Mesenchymal stem cell (in vitro differentiated cells and primary cell): ENCODE data around the gene ABCG2.

Experiments used
- DNase-seq: peaks from one replicate; pipeline ENCODE4 v3.0.0-alpha.2; 2013
- H2AFZ ChIP-seq: one replicate; pipeline ENCODE4 v1.6.1; 2013; ENCODE audit warnings: low read depth, mild to moderate bottlenecking, control low read depth, inconsistent platforms, low read length, moderate library complexity
- H2AK5ac ChIP-seq: 2 replicates; pipeline ENCODE4 v1.6.1; 2013; ENCODE audit warnings: low read length, moderate library complexity, mild to moderate bottlenecking, inconsistent platforms; ENCODE audit not compliant: severe bottlenecking
- H2BK120ac ChIP-seq: one replicate; pipeline ENCODE4 v1.6.1; 2013; ENCODE audit warnings: low read depth, mild to moderate bottlenecking, inconsistent platforms, low read length, moderate library complexity
- H2BK12ac ChIP-seq, 2 experiments: one replicate each; pipeline ENCODE4 v1.6.1; 2013; ENCODE audit warnings: inconsistent platforms in 2 of 2, low read length in 2 of 2, mild to moderate bottlenecking in 2 of 2, moderate library complexity in 2 of 2, control low read depth in 1 of 2
- H2BK15ac ChIP-seq: one replicate; pipeline ENCODE4 v1.6.1; 2013; ENCODE audit warnings: mild to moderate bottlenecking, low read depth, inconsistent platforms; ENCODE audit not compliant: poor library complexity, severe bottlenecking
- H2BK5ac ChIP-seq: 2 replicates; pipeline ENCODE4 v1.6.1; 2013; ENCODE audit warnings: low read depth, mild to moderate bottlenecking, low read length, control low read depth, inconsistent platforms; ENCODE audit not compliant: poor library complexity, severe bottlenecking
- H3K14ac ChIP-seq, 2 experiments: one replicate each; pipeline ENCODE4 v1.6.1; 2013; ENCODE audit warnings: inconsistent platforms in 2 of 2, low read length in 2 of 2, control low read depth in 1 of 2, mild to moderate bottlenecking in 1 of 2, moderate library complexity in 1 of 2
- H3K18ac ChIP-seq, 2 experiments: one replicate each; pipeline ENCODE4 v1.6.1; 2013; ENCODE audit warnings: inconsistent platforms in 2 of 2, low read length in 2 of 2, control low read depth in 1 of 2, low read depth in 1 of 2, mild to moderate bottlenecking in 1 of 2
- H3K23ac ChIP-seq, 2 experiments: one replicate each; pipeline ENCODE4 v1.6.1; 2013; ENCODE audit warnings: inconsistent platforms in 2 of 2, low read length in 2 of 2, mild to moderate bottlenecking in 2 of 2, moderate library complexity in 2 of 2, control low read depth in 1 of 2
- H3K27ac ChIP-seq: 2 replicates; pipeline ENCODE4 v1.5.1; 2013; ENCODE audit warnings: mild to moderate bottlenecking, moderate library complexity, low read length, control low read depth, inconsistent platforms; ENCODE audit not compliant: poor library complexity, severe bottlenecking
- H3K27me3 ChIP-seq, 2 experiments: 2 replicates each; pipeline versions ENCODE4 v1.6.1 to v1.7.0; 2013; ENCODE audit warnings: low read length in 2 of 2, mild to moderate bottlenecking in 2 of 2, moderate library complexity in 2 of 2, control low read depth in 1 of 2, inconsistent platforms in 1 of 2; ENCODE audit not compliant: control insufficient read depth in 1 of 2, insufficient read depth in 1 of 2
- H3K36me3 ChIP-seq, 2 experiments: 2 replicates each; pipeline versions ENCODE4 v1.6.1 to v1.7.0; 2013; ENCODE audit warnings: low read length in 2 of 2, control low read depth in 1 of 2, inconsistent platforms in 1 of 2, low read depth in 1 of 2, mild to moderate bottlenecking in 1 of 2; ENCODE audit not compliant: insufficient read depth in 2 of 2, control insufficient read depth in 1 of 2
- H3K4ac ChIP-seq, 2 experiments: one replicate each; pipeline ENCODE4 v1.6.1; 2013; ENCODE audit warnings: inconsistent platforms in 2 of 2, low read length in 2 of 2, mild to moderate bottlenecking in 2 of 2, moderate library complexity in 2 of 2, control low read depth in 1 of 2, low read depth in 1 of 2
- H3K4me1 ChIP-seq: 2 replicates; pipeline ENCODE4 v1.6.1; 2013; ENCODE audit warnings: low read depth, low read length, control low read depth; ENCODE audit not compliant: control insufficient read depth, insufficient read depth
- H3K4me2 ChIP-seq: 2 replicates; pipeline ENCODE4 v1.6.1; 2013; ENCODE audit warnings: low read length, mild to moderate bottlenecking, inconsistent platforms; ENCODE audit not compliant: poor library complexity, severe bottlenecking
- H3K4me3 ChIP-seq, 2 experiments: 2 replicates each; pipeline versions ENCODE4 v1.5.1 to v1.7.0; 2013; ENCODE audit warnings: low read length in 2 of 2, mild to moderate bottlenecking in 2 of 2, control low read depth in 1 of 2, low read depth in 1 of 2; ENCODE audit not compliant: insufficient read depth in 1 of 2
- H3K79me1 ChIP-seq: replicated peaks from 2 replicates; pipeline ENCODE4 v1.6.1; 2013; ENCODE audit warnings: mild to moderate bottlenecking, control low read depth, low read length, inconsistent platforms; ENCODE audit not compliant: poor library complexity, severe bottlenecking
- H3K9ac ChIP-seq: 2 replicates; pipeline ENCODE4 v1.7.0; 2013; ENCODE audit warnings: mild to moderate bottlenecking, low read length, moderate library complexity
- H3K9me3 ChIP-seq: 2 replicates; pipeline ENCODE4 v1.7.0; 2013; ENCODE audit warnings: mild to moderate bottlenecking, low read length; ENCODE audit not compliant: control insufficient read depth
- H4K8ac ChIP-seq: one replicate; pipeline ENCODE4 v1.6.1; 2013; ENCODE audit warnings: inconsistent platforms, mild to moderate bottlenecking, low read length, moderate library complexity
- H4K91ac ChIP-seq: one replicate; pipeline ENCODE4 v1.6.1; 2013; ENCODE audit warnings: mild to moderate bottlenecking, low read length, inconsistent platforms
- WGBS: methylation state at CpG from one replicate; pipeline ENCODE4 v1.1.7; 2013; ENCODE audit warnings: mixed read lengths; 5-methylcytosine and 5-hydroxymethylcytosine counted together

Gene ABCG2

GRCh38 chr4:88075336-88075735, 83.1 kb downstream of the ABCG2 start:
- Histone ChIP-seq H2BK120ac (no peak overlapping the region), H4K91ac (no peak overlapping the region), H2AFZ (no peak overlapping the region), H3K4me1 (no peaks in the 10 kb centered on the region), H3K36me3 (peaks cover 39 to 72% of the 10 kb centered on the region in 2 experiments), H3K18ac (no peak overlapping the region), H2AK5ac (no peak overlapping the region), H2BK12ac (no peak overlapping the region), H3K4me3 (no peak overlapping the region), H3K23ac (no peak overlapping the region), H3K14ac (no peak overlapping the region), H3K9me3 (peaks cover 6% of the 10 kb centered on the region), H4K8ac (no peak overlapping the region), H3K27me3 (no peaks in the 10 kb centered on the region), H3K4ac (no peak overlapping the region), H3K79me1 (peaks cover 10% of the 10 kb centered on the region), H3K27ac (no peak overlapping the region), H3K9ac (no peak overlapping the region), H3K4me2 (no peak overlapping the region), H2BK5ac (no peak overlapping the region), H2BK15ac (no peak overlapping the region)
- no peak for DNase-seq
- WGBS: 96% methylated on average over 7 of the region's 9 CpGs

- H2BK120ac ChIP-seq: no peak overlapping the region
- no peak overlapping the region for H2BK15ac ChIP-seq
- no peak overlapping the region for H2AFZ ChIP-seq
- H3K79me1 ChIP-seq: peaks cover 10% of the 10 kb centered on the region
- no peak overlapping the region for H3K9ac ChIP-seq
- H3K36me3 ChIP-seq: peaks cover 53 to 91% of the 10 kb centered on the region in 2 experiments
- no peak overlapping the region for H4K91ac ChIP-seq
- no peak overlapping the region for H3K14ac ChIP-seq
- H3K23ac ChIP-seq: no peak overlapping the region
- no peak overlapping the region for H2BK12ac ChIP-seq
- no peak overlapping the region for H4K8ac ChIP-seq
- H3K4me2 ChIP-seq: no peak overlapping the region
- no peak overlapping the region for H2BK5ac ChIP-seq
- no peak overlapping the region for H3K18ac ChIP-seq
- H3K27me3 ChIP-seq: no peaks in the 10 kb centered on the region
- H3K4me3 ChIP-seq: no peak overlapping the region
- no CpG with 5 or more reads among the region's 1 CpG for WGBS
- H3K27ac ChIP-seq: no peak overlapping the region
- no peak for DNase-seq
- H3K9me3 ChIP-seq: peaks cover 17% of the 10 kb centered on the region
- no peak overlapping the region for H2AK5ac ChIP-seq
- H3K4me1 ChIP-seq: no peaks in the 10 kb centered on the region
- no peak overlapping the region for H3K4ac ChIP-seq
These were observed 88.4 kb downstream of the ABCG2 start for GRCh38 chr4:88070031-88070430.

- H2AFZ ChIP-seq: no peak overlapping the region
- WGBS: 98% methylated on average over 6 of the region's 6 CpGs
- H3K27ac ChIP-seq: no peak overlapping the region
- H2BK12ac ChIP-seq: no peak overlapping the region
- H4K91ac ChIP-seq: no peak overlapping the region
- peaks cover 26 to 92% of the 10 kb centered on the region in 2 experiments for H3K36me3 ChIP-seq
- H2BK15ac ChIP-seq: no peak overlapping the region
- H4K8ac ChIP-seq: no peak overlapping the region
- no peak overlapping the region for H3K18ac ChIP-seq
- DNase-seq: no peak
- H2AK5ac ChIP-seq: no peak overlapping the region
- no peak overlapping the region for H3K9ac ChIP-seq
- H3K23ac ChIP-seq: no peak overlapping the region
- H3K9me3 ChIP-seq: peaks cover 11% of the 10 kb centered on the region
- H3K4me2 ChIP-seq: no peak overlapping the region
- no peak overlapping the region for H3K14ac ChIP-seq
- no peaks in the 10 kb centered on the region for H3K27me3 ChIP-seq
- H2BK120ac ChIP-seq: no peak overlapping the region
- H3K4me3 ChIP-seq: no peak overlapping the region
- no peak overlapping the region for H3K4ac ChIP-seq
- H3K79me1 ChIP-seq: peaks cover 3% of the 10 kb centered on the region
- H2BK5ac ChIP-seq: no peak overlapping the region
- no peaks in the 10 kb centered on the region for H3K4me1 ChIP-seq
These were observed 94.0 kb downstream of the ABCG2 start for GRCh38 chr4:88064410-88064809.

- Histone ChIP-seq H2BK12ac (no peak overlapping the region), H3K4me2 (no peak overlapping the region), H3K18ac (no peak overlapping the region), H3K4me1 (no peaks in the 10 kb centered on the region), H4K91ac (no peak overlapping the region), H3K27me3 (no peaks in the 10 kb centered on the region), H3K23ac (no peak overlapping the region), H3K9me3 (peaks cover 11% of the 10 kb centered on the region), H3K36me3 (peaks cover 26 to 92% of the 10 kb centered on the region in 2 experiments), H3K27ac (no peak overlapping the region), H2BK5ac (no peak overlapping the region), H2AFZ (no peak overlapping the region), H2BK15ac (no peak overlapping the region), H2AK5ac (no peak overlapping the region), H3K9ac (no peak overlapping the region), H3K14ac (no peak overlapping the region), H3K4ac (no peak overlapping the region), H4K8ac (no peak overlapping the region), H3K79me1 (peaks cover 3% of the 10 kb centered on the region), H3K4me3 (no peak overlapping the region), H2BK120ac (no peak overlapping the region)
- WGBS: 96% methylated on average over 5 of the region's 5 CpGs
- no peak for DNase-seq
These were observed 94.7 kb downstream of the ABCG2 start for GRCh38 chr4:88063634-88064296.
